ENCODE data around the gene RPS3A.
"Not testable (repeated sequence)": the region's sequence is repeated elsewhere in the genome, so short reads cannot be mapped to it uniquely, and the experiment has no call there.

RPS3A gene

DNA sequence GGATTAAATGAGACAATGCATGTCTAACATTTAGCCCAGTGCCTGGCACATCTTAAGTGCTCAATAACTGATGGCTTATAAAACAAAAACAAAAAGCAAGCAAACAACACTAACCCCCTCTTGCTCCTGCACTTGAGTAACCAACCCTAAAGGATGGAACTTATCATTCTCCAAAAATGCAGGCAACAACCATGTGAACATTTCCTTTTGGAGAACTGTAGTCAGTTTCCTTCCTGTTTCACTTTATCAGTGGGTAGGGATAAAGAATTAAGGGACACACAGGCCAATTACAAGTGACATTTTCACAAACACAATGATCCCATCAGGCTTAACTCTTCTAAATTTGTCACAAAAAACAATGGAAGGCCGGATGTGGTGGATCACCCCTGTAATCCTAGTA lies 30.4 kb downstream of the RPS3A start:
- peaks cover 28% of the 10 kb centered on the region for H3K36me3 Mint-ChIP-seq (ENCODE audit: low read depth)
- no peaks in the 10 kb centered on the region for H3K27me3 Mint-ChIP-seq (ENCODE audit: low read depth)
- no peak overlapping the region for H3K27ac Mint-ChIP-seq
- TF ChIP-seq, protein P1, sequence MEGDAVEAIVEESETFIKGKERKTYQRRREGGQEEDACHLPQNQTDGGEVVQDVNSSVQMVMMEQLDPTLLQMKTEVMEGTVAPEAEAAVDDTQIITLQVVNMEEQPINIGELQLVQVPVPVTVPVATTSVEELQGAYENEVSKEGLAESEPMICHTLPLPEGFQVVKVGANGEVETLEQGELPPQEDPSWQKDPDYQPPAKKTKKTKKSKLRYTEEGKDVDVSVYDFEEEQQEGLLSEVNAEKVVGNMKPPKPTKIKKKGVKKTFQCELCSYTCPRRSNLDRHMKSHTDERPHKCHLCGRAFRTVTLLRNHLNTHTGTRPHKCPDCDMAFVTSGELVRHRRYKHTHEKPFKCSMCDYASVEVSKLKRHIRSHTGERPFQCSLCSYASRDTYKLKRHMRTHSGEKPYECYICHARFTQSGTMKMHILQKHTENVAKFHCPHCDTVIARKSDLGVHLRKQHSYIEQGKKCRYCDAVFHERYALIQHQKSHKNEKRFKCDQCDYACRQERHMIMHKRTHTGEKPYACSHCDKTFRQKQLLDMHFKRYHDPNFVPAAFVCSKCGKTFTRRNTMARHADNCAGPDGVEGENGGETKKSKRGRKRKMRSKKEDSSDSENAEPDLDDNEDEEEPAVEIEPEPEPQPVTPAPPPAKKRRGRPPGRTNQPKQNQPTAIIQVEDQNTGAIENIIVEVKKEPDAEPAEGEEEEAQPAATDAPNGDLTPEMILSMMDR (IDR thresholded peaks at IDR 0.05; ENCODE audit: unreplicated experiment in 3 of 3): no peak
- no peaks in the 10 kb centered on the region for H3K9me3 Mint-ChIP-seq
- H3K4me3 Mint-ChIP-seq: no peak overlapping the region
- no peaks in the 10 kb centered on the region for H3K4me1 Mint-ChIP-seq

DNA sequence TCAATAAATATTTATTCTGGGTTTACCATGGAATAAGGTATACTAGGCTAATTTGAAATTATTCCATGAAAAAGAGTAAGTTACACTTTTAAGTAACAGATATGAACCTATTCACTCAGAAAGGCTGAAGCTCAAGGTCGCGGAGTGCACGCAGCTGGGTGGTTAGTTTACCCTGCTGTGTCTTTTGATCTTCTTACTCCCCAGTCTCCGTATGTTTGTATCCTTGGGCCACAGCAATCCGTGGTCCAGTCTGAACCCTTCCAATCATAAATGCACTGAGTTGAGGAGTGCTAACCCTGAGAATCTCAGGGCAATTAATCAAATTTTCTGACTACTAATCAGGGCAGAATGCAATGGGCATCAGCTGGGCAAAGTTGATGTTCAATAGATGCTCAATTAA lies 33.9 kb downstream of the RPS3A start:
- peaks cover 11% of the 10 kb centered on the region for H3K36me3 Mint-ChIP-seq (ENCODE audit: low read depth)
- no peaks in the 10 kb centered on the region for H3K4me1 Mint-ChIP-seq
- H3K27ac Mint-ChIP-seq: no peak overlapping the region
- no peaks in the 10 kb centered on the region for H3K9me3 Mint-ChIP-seq
- TF ChIP-seq, protein P1 (IDR thresholded peaks at IDR 0.05; ENCODE audit: unreplicated experiment in 3 of 3): no peak
- no peak overlapping the region for H3K4me3 Mint-ChIP-seq
- H3K27me3 Mint-ChIP-seq (ENCODE audit: low read depth): no peaks in the 10 kb centered on the region

DNA sequence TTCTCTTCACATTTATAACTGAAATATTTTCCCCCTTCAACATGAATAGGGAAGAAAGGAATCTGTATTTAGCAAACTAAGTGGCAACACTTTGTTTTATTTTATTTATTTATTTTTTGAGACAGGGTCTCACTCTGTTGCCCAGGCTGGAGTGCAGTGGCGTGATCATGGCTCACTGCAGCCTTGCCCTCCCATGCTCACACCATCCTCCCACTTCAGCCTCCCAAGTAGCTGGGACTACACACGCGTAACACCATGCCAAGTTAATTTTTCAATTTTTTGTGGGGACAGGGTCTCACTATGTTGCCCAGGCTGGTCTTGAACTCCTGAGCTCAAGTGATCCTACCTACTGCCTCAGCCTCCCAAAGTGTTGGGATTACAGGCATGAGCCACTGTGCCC lies 36.6 kb downstream of the RPS3A start:
- not testable (repeated sequence) for H3K27ac Mint-ChIP-seq; H3K27me3 Mint-ChIP-seq (ENCODE audit: low read depth); H3K36me3 Mint-ChIP-seq (ENCODE audit: low read depth); H3K4me1 Mint-ChIP-seq; H3K4me3 Mint-ChIP-seq; H3K9me3 Mint-ChIP-seq

DNA sequence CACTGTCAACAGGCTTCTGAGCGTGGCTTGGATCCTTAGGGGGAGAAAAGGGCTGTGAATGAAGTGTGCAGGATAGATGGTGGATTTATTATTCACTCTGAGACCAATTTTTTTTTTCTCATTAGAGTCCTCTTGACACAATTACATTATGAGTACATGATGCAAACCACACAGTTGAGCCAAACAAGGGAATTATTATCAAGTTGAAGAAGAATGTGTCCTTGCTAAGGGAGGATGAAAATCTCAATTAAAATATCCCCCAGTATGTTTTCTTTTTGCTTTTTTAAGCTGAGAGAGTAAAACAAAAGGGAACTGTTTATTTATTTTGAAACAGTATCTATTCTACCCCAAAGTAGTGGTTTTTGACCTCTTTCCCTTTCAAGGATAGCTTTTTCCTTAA lies 40.4 kb downstream of the RPS3A start:
- Mint-ChIP-seq H3K27ac (no peak overlapping the region), H3K9me3 (no peaks in the 10 kb centered on the region), H3K27me3 (ENCODE audit: low read depth) (no peaks in the 10 kb centered on the region), H3K36me3 (ENCODE audit: low read depth) (peaks cover 27% of the 10 kb centered on the region), H3K4me3 (no peak overlapping the region), H3K4me1 (no peaks in the 10 kb centered on the region)
- TF ChIP-seq, protein P1 (IDR thresholded peaks at IDR 0.05; ENCODE audit: unreplicated experiment in 3 of 3): no peak

DNA sequence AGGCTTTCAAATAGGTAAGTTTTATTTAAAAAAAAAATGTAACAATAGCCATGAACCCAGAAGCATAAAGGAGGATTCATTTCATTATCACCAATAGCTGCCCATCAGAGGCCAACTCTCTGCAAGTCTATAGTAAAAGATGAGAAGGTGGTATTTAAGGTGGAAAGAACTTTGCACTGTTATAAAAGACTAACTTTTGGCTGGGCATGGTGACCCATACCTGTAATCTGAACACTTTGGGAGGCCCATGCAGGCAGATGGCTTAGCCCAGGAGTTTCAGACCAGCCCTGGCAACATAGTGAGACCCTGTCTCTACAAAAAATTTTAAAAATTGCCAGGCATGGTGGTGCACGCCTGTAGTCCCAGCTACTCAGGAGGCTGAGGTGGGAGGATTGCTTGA lies 43.3 kb downstream of the RPS3A start:
- Mint-ChIP-seq H3K27me3 (ENCODE audit: low read depth) (no peaks in the 10 kb centered on the region), H3K4me3 (no peak overlapping the region), H3K4me1 (no peaks in the 10 kb centered on the region), H3K9me3 (no peaks in the 10 kb centered on the region), H3K36me3 (ENCODE audit: low read depth) (peaks cover 38% of the 10 kb centered on the region), H3K27ac (no peak overlapping the region)
- TF ChIP-seq, protein P1 (IDR thresholded peaks at IDR 0.05; ENCODE audit: unreplicated experiment in 3 of 3): no peak

DNA sequence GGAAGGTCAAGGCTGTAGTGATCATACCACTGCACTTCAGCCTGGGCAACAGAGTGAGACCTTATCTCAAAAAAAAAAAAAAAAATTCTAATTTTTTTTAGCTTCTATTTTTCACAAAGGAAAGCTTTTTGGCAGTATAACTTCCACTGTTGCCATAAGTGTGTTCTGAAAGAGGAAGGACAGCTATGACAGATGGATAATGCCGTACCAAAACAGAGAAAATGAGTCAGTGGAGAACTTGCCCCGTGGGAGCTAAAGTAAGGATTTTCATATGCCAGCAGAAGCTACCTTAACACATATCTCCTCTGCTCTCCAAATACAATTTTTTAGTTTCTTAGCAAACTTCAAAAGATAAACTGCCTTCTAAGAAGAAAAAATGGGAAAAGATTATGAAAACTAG lies 43.7 kb downstream of the RPS3A start:
- Mint-ChIP-seq H3K9me3 (no peaks in the 10 kb centered on the region), H3K27ac (no peak overlapping the region), H3K36me3 (ENCODE audit: low read depth) (peaks cover 42% of the 10 kb centered on the region), H3K4me1 (no peaks in the 10 kb centered on the region), H3K27me3 (ENCODE audit: low read depth) (no peaks in the 10 kb centered on the region), H3K4me3 (no peak overlapping the region)
- TF ChIP-seq, protein P1 (IDR thresholded peaks at IDR 0.05; ENCODE audit: unreplicated experiment in 3 of 3): no peak

Data from nephron (organoid).